ENCODE results near the gene NDNF. TPM values are rescaled to one million over a fixed set of nuclear protein-coding genes. Genes with fewer than 3 reads are reported as not detected.

NDNF gene
- polyA plus RNA-seq, 3 donors: not detected

DNA sequence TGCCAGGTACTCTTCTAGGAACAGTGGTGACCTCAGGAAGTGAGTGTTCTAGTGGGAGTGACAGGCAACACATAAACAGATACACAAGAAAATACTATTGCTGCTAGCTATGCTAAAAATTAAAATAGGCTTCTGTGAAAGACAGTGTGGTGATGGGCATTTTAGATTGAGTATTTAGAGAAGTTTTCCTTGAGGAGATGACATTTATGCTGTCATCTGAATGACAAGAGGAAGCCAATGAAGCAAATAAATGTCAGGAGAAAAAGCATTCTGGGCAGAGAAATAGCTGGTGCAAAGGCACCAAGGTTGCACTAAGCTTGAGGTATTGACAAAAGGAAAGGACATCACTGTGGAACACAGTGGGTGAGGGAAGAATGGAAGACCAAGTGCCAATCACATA, 18.0 kb downstream of the NDNF start:
- Histone ChIP-seq H3K27ac (ENCODE audit: low read depth in 1 of 2, low read length in 2 of 2) (no peak overlapping the region), H2AFZ (ENCODE audit: insufficient read depth, low read depth, low read length, poor library complexity, severe bottlenecking) (no peak overlapping the region), H3K4me2 (replicated peaks; ENCODE audit: extremely low read depth, low read length, poor library complexity, severe bottlenecking) (no peak overlapping the region), H3K36me3 (replicated peaks in 1 of 2; ENCODE audit: control insufficient read depth in 1 of 2, insufficient read depth in 2 of 2, low read length in 2 of 2) (no peaks in the 10 kb centered on the region), H3K9ac (ENCODE audit: insufficient read depth, low read length, poor library complexity, severe bottlenecking) (no peak overlapping the region), H4K20me1 (ENCODE audit: insufficient read depth, low read length) (no peaks in the 10 kb centered on the region), H3K9me3 (replicated peaks in 1 of 2; ENCODE audit: control insufficient read depth in 1 of 2, insufficient read depth in 1 of 2, low read length in 2 of 2) (no peaks in the 10 kb centered on the region), H3K4me1 (ENCODE audit: control insufficient read depth in 1 of 2, insufficient read depth in 2 of 2, low read length in 2 of 2) (no peaks in the 10 kb centered on the region), H3K4me3 (replicated peaks in 1 of 3; ENCODE audit: low read depth in 2 of 3, low read length in 3 of 3) (no peak overlapping the region), H3K27me3 (ENCODE audit: control insufficient read depth in 2 of 2, insufficient read depth in 2 of 2, low read length in 2 of 2) (peaks cover 0 to 7% of the 10 kb centered on the region in 2 donors), H3K79me2 (ENCODE audit: insufficient read depth, low read length) (no peaks in the 10 kb centered on the region)
- H3K36me3 Mint-ChIP-seq: no peaks in the 10 kb centered on the region
- no peak overlapping the region for H3K4me3 Mint-ChIP-seq
- H3K27me3 Mint-ChIP-seq (ENCODE audit: low read depth in 3 of 3): peaks cover 11 to 16% (median 11%) of the 10 kb centered on the region in 3 donors
- H3K9me3 Mint-ChIP-seq: peaks cover 0 to 3% (median 0%) of the 10 kb centered on the region in 7 donors
- TF ChIP-seq, protein P1, sequence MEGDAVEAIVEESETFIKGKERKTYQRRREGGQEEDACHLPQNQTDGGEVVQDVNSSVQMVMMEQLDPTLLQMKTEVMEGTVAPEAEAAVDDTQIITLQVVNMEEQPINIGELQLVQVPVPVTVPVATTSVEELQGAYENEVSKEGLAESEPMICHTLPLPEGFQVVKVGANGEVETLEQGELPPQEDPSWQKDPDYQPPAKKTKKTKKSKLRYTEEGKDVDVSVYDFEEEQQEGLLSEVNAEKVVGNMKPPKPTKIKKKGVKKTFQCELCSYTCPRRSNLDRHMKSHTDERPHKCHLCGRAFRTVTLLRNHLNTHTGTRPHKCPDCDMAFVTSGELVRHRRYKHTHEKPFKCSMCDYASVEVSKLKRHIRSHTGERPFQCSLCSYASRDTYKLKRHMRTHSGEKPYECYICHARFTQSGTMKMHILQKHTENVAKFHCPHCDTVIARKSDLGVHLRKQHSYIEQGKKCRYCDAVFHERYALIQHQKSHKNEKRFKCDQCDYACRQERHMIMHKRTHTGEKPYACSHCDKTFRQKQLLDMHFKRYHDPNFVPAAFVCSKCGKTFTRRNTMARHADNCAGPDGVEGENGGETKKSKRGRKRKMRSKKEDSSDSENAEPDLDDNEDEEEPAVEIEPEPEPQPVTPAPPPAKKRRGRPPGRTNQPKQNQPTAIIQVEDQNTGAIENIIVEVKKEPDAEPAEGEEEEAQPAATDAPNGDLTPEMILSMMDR (IDR thresholded peaks at IDR 0.05): no peak
- DNase-seq: no peak
- H3K4me1 Mint-ChIP-seq: peaks cover 6% of the 10 kb centered on the region
- no peak overlapping the region for H3K27ac Mint-ChIP-seq
- intact Hi-C loops (cut with micrococcal nuclease): no loop called here

DNA sequence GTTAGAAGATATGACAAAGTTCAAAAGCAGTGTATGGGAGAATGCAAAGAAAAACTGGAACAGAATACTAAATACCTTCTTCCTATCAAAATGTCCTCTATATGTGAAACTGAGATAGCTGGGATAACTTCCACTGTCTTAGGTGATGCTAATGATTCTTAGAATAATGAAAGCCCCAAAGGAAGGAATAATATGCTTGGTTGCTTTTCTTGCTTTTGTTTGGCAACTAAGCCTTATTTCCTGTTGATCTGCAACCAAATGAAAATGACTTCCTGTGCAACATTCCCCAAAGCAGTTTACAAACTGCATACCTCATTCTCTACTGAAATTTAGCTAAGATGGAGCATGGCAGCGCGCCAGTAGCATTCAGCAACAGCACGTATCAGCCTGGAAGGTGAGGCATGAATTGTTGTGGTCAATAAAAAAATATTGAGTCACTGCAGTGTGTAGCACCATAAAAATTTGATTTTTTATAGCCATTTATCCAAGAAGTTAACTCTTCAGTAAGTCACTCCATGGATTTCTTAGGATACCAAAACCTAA, 18.7 kb downstream of the NDNF start:
- Mint-ChIP-seq H3K9me3 (peaks cover 0 to 1% (median 0%) of the 10 kb centered on the region in 7 donors), H3K36me3 (no peaks in the 10 kb centered on the region), H3K27ac (no peak overlapping the region), H3K4me3 (no peak overlapping the region), H3K4me1 (peaks cover 6% of the 10 kb centered on the region), H3K27me3 (ENCODE audit: low read depth in 3 of 3) (peaks cover 9 to 13% (median 9%) of the 10 kb centered on the region in 3 donors)
- no peak overlapping the region for H3K4me3 ChIP-seq (replicated peaks in 1 of 3; ENCODE audit: low read depth in 2 of 3, low read length in 3 of 3)
- H3K4me1 ChIP-seq (ENCODE audit: control insufficient read depth in 1 of 2, insufficient read depth in 2 of 2, low read length in 2 of 2): no peaks in the 10 kb centered on the region
- intact Hi-C loops (cut with micrococcal nuclease): no loop called here
- WGBS (ENCODE audit: insufficient coverage): no CpG with 5 or more reads among the region's 3 CpGs
- DNase-seq: no peak
- TF ChIP-seq, protein P1 (IDR thresholded peaks at IDR 0.05): no peak
- no peak overlapping the region for H3K27ac ChIP-seq (ENCODE audit: low read depth in 1 of 2, low read length in 2 of 2)
- H2AFZ ChIP-seq (ENCODE audit: insufficient read depth, low read depth, low read length, poor library complexity, severe bottlenecking): no peak overlapping the region
- H4K20me1 ChIP-seq (ENCODE audit: insufficient read depth, low read length): no peaks in the 10 kb centered on the region
- no peak overlapping the region for H3K4me2 ChIP-seq (replicated peaks; ENCODE audit: extremely low read depth, low read length, poor library complexity, severe bottlenecking)
- H3K36me3 ChIP-seq (replicated peaks in 1 of 2; ENCODE audit: control insufficient read depth in 1 of 2, insufficient read depth in 2 of 2, low read length in 2 of 2): no peaks in the 10 kb centered on the region
- no peak overlapping the region for H3K9ac ChIP-seq (ENCODE audit: insufficient read depth, low read length, poor library complexity, severe bottlenecking)
- peaks cover 0 to 7% of the 10 kb centered on the region in 2 donors for H3K27me3 ChIP-seq (ENCODE audit: control insufficient read depth in 2 of 2, insufficient read depth in 2 of 2, low read length in 2 of 2)
- no peaks in the 10 kb centered on the region for H3K79me2 ChIP-seq (ENCODE audit: insufficient read depth, low read length)
- H3K9me3 ChIP-seq (replicated peaks in 1 of 2; ENCODE audit: control insufficient read depth in 1 of 2, insufficient read depth in 1 of 2, low read length in 2 of 2): no peaks in the 10 kb centered on the region
